DOHH2 (cell line): ENCODE data around the gene ZNF222.

Source experiments
- H3F3A ChIP-seq: fragments of 200-600 bp; sonication (generic), shearing (Covaris generic); 2 replicates; pipeline ENCODE4 v1.6.0; 2016; ENCODE audit warnings: antibody characterized with exemption, mild to moderate bottlenecking; ENCODE audit not compliant: control insufficient read depth, insufficient read depth
- H3K27ac ChIP-seq: fragments of 200-600 bp; sonication (generic); 2 replicates; pipeline ENCODE4 v1.5.1; 2014; ENCODE audit warnings: low read depth, mild to moderate bottlenecking, low read length, moderate library complexity
- H3K27me3 ChIP-seq: fragments of 200-600 bp; sonication (generic); 2 replicates; pipeline ENCODE4 v1.6.1; 2014; ENCODE audit warnings: mild to moderate bottlenecking, low read length, mixed read lengths; ENCODE audit not compliant: control insufficient read depth
- H3K36me3 ChIP-seq: fragments of 200-600 bp; sonication (generic); 2 replicates; pipeline ENCODE4 v1.6.1; 2014; ENCODE audit warnings: mild to moderate bottlenecking, low read length, moderate library complexity, mixed read lengths; ENCODE audit not compliant: control insufficient read depth
- H3K4me1 ChIP-seq: fragments of 200-600 bp; sonication (generic); 2 replicates; pipeline ENCODE4 v1.6.1; 2014; ENCODE audit warnings: mild to moderate bottlenecking, low read length, mixed read lengths; ENCODE audit not compliant: control insufficient read depth
- H3K4me2 ChIP-seq: fragments of 200-600 bp; sonication (generic); 2 replicates; pipeline ENCODE4 v1.6.0; 2014; ENCODE audit warnings: mild to moderate bottlenecking, low read length, moderate library complexity
- H3K4me3 ChIP-seq: fragments of 200-600 bp; sonication (generic); 2 replicates; pipeline ENCODE4 v1.5.1; 2014; ENCODE audit warnings: mild to moderate bottlenecking, low read length, mixed read lengths
- H3K79me2 ChIP-seq: fragments of 200-600 bp; sonication (generic); 2 replicates; pipeline ENCODE4 v1.6.1; 2014; ENCODE audit warnings: mild to moderate bottlenecking, low read length, mixed read lengths; ENCODE audit not compliant: control insufficient read depth
- H3K9me2 ChIP-seq: fragments of 200-600 bp; sonication (generic); replicated peaks from 2 replicates; pipeline ENCODE4 v1.6.1; 2014; ENCODE audit warnings: mild to moderate bottlenecking, low read length, mixed read lengths; ENCODE audit not compliant: control insufficient read depth
- H3K9me3 ChIP-seq: fragments of 200-600 bp; sonication (generic); 2 replicates; pipeline ENCODE4 v1.6.1; 2014; ENCODE audit warnings: antibody characterized with exemption, low read length, mixed read lengths; ENCODE audit not compliant: control insufficient read depth, insufficient read depth
- H4K20me1 ChIP-seq: fragments of 200-600 bp; sonication (generic); 2 replicates; pipeline ENCODE4 v1.6.0; 2014; ENCODE audit warnings: low read depth, mild to moderate bottlenecking, antibody characterized with exemption, low read length, moderate library complexity; ENCODE audit not compliant: control insufficient read depth, insufficient read depth
- EZH2phosphoT487 ChIP-seq: fragments of 200-600 bp; sonication (generic); IDR thresholded peaks from 2 replicates; pipeline ENCODE4 v1.6.1; 2017; ENCODE audit warnings: borderline replicate concordance, mild to moderate bottlenecking, antibody characterized with exemption, low read length, moderate library complexity, mixed read lengths
- TF ChIP-seq, protein P1 (sequence below): fragments of 200-600 bp; sonication (generic); IDR thresholded peaks from one replicate; pipeline ENCODE4 v1.5.1; 2014; ENCODE audit warnings: antibody characterized with exemption, mild to moderate bottlenecking, low read depth, low read length; ENCODE audit not compliant: poor library complexity, severe bottlenecking

Gene ZNF222

GRCh38 chr19:44005973-44006372, 19.2 kb upstream of the ZNF222 start:
- Histone ChIP-seq H3K4me1 (peaks cover 15% of the 10 kb centered on the region), H3K27ac (no peak overlapping the region), H3K79me2 (no peaks in the 10 kb centered on the region), H3F3A (no peaks in the 10 kb centered on the region), H3K9me2 (no peaks in the 10 kb centered on the region), H4K20me1 (no peaks in the 10 kb centered on the region), H3K4me3 (no peak overlapping the region), H3K9me3 (peaks cover 46% of the 10 kb centered on the region), H3K27me3 (no peaks in the 10 kb centered on the region), H3K36me3 (peaks cover 24% of the 10 kb centered on the region), H3K4me2 (no peak overlapping the region)
- TF ChIP-seq EZH2phosphoT487: no peak
- TF ChIP-seq, protein P1, sequence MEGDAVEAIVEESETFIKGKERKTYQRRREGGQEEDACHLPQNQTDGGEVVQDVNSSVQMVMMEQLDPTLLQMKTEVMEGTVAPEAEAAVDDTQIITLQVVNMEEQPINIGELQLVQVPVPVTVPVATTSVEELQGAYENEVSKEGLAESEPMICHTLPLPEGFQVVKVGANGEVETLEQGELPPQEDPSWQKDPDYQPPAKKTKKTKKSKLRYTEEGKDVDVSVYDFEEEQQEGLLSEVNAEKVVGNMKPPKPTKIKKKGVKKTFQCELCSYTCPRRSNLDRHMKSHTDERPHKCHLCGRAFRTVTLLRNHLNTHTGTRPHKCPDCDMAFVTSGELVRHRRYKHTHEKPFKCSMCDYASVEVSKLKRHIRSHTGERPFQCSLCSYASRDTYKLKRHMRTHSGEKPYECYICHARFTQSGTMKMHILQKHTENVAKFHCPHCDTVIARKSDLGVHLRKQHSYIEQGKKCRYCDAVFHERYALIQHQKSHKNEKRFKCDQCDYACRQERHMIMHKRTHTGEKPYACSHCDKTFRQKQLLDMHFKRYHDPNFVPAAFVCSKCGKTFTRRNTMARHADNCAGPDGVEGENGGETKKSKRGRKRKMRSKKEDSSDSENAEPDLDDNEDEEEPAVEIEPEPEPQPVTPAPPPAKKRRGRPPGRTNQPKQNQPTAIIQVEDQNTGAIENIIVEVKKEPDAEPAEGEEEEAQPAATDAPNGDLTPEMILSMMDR: no peak

DNA sequence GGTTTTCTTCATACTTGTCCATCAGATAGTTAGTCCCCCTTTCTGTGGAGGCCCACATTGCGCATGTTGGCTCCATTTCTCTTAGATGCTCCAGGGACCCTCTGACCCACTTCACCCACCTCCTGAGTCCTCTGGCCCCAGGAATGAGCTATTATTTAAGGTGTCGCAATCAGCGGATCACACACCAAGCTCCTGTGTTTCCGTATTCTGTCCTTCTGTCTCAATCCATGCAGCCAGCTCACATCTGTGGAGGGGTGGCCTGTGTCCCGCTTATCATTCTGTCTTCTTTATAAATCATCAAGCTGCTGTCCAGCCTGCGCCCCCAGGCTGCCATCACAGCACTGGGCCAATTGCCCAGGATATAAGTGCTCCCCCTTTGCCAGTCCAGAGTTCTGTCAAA, 17.7 kb upstream of the ZNF222 start:
- Histone ChIP-seq H3K27ac (no peak overlapping the region), H3K79me2 (no peaks in the 10 kb centered on the region), H3K4me2 (no peak overlapping the region), H3K9me3 (peaks cover 48% of the 10 kb centered on the region), H3K4me1 (peaks cover 8% of the 10 kb centered on the region), H3K36me3 (peaks cover 24% of the 10 kb centered on the region), H3F3A (no peaks in the 10 kb centered on the region), H3K9me2 (no peaks in the 10 kb centered on the region), H4K20me1 (no peaks in the 10 kb centered on the region), H3K4me3 (no peak overlapping the region), H3K27me3 (no peaks in the 10 kb centered on the region)
- TF ChIP-seq, protein P1: no peak
- no peak for TF ChIP-seq EZH2phosphoT487

DNA sequence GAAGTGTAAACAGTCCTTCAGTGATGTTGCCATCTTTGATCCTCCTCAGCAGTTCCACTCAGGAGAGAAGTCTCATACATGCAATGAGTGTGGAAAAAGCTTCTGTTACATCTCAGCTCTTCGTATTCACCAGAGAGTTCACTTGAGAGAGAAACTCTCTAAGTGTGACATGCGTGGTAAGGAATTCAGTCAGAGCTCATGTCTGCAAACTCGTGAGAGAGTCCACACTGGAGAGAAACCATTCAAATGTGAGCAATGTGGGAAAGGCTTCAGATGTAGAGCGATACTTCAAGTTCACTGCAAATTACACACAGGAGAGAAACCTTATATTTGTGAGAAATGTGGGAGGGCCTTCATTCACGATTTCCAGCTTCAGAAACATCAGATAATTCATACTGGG, 14.7 kb upstream of the ZNF222 start:
- H4K20me1 ChIP-seq: no peaks in the 10 kb centered on the region
- H3K79me2 ChIP-seq: no peaks in the 10 kb centered on the region
- peaks cover 50% of the 10 kb centered on the region for H3K9me3 ChIP-seq
- no peak overlapping the region for H3K4me3 ChIP-seq
- no peaks in the 10 kb centered on the region for H3K4me1 ChIP-seq
- no peak overlapping the region for H3K4me2 ChIP-seq
- TF ChIP-seq EZH2phosphoT487: no peak
- TF ChIP-seq, protein P1: no peak
- H3K27me3 ChIP-seq: no peaks in the 10 kb centered on the region
- H3K27ac ChIP-seq: no peak overlapping the region
- H3F3A ChIP-seq: no peaks in the 10 kb centered on the region
- no peaks in the 10 kb centered on the region for H3K9me2 ChIP-seq
- H3K36me3 ChIP-seq: peaks cover 24% of the 10 kb centered on the region

DNA sequence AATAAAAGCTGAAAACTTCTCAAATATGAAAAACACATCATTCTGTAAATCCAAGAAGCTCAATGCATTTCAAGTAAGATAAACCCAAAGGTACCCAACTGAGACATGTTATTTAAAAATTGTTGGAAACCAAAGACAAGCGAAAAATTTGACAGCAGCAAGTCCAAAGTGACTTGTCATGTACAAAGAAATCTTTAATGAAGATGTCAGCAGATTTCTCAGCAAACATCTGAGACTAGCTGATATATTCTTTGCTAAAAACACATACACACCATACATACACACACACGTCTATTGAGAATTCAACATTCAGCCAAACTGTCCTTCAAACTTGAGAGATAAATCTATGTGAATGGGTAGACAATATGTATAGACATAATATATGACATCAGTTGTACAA, 5.7 kb upstream of the ZNF222 start:
- Histone ChIP-seq H3K27ac (no peak overlapping the region), H3K4me3 (no peak overlapping the region), H3K36me3 (no peaks in the 10 kb centered on the region), H3K27me3 (no peaks in the 10 kb centered on the region), H3K79me2 (no peaks in the 10 kb centered on the region), H4K20me1 (no peaks in the 10 kb centered on the region), H3K4me2 (no peak overlapping the region), H3K4me1 (no peaks in the 10 kb centered on the region), H3K9me3 (no peaks in the 10 kb centered on the region; the same call in 1 of the 2 replicates), H3K9me2 (no peaks in the 10 kb centered on the region), H3F3A (no peaks in the 10 kb centered on the region)
- TF ChIP-seq, protein P1: no peak
- no peak for TF ChIP-seq EZH2phosphoT487
